Ectodermal cell (in vitro differentiated cells): ENCODE measurements around the gene GCG.

Experiments
- H3K27ac ChIP-seq: 2 replicates; pipeline ENCODE4 v1.7.0; 2013; ENCODE audit warnings: mild to moderate bottlenecking, low read depth, low read length; ENCODE audit not compliant: insufficient read depth, poor library complexity, severe bottlenecking
- H3K27me3 ChIP-seq: 2 replicates; pipeline ENCODE4 v1.7.0; 2013; ENCODE audit warnings: mild to moderate bottlenecking, low read length; ENCODE audit not compliant: insufficient read depth, control insufficient read depth, poor library complexity, severe bottlenecking
- H3K36me3 ChIP-seq: one replicate; pipeline ENCODE4 v1.7.0; 2013; ENCODE audit warnings: low read length; ENCODE audit not compliant: control insufficient read depth, insufficient read depth
- H3K4me1 ChIP-seq: one replicate; pipeline ENCODE4 v1.7.0; 2013; ENCODE audit warnings: low read length; ENCODE audit not compliant: control insufficient read depth, insufficient read depth
- H3K4me3 ChIP-seq: 2 replicates; pipeline ENCODE4 v1.7.0; 2013; ENCODE audit warnings: low read depth, low read length, control low read depth; ENCODE audit not compliant: insufficient read depth
- H3K9me3 ChIP-seq: 2 replicates; pipeline ENCODE4 v1.7.0; 2013; ENCODE audit warnings: mild to moderate bottlenecking, low read length, moderate library complexity; ENCODE audit not compliant: control insufficient read depth
- WGBS, 2 experiments: methylation state at CpG; one replicate each; pipeline ENCODE4 v1.1.7; 2013; ENCODE audit warnings: missing lambda C conversion rate in 2 of 2; 5-methylcytosine and 5-hydroxymethylcytosine counted together

The GCG gene

GRCh38 chr2:162123806-162124758 lies 28.0 kb downstream of the GCG start:
- no peak overlapping the region for H3K27ac ChIP-seq
- no peaks in the 10 kb centered on the region for H3K4me1 ChIP-seq
- H3K36me3 ChIP-seq = no peaks in the 10 kb centered on the region
- 54 to 57% methylated on average over 6 to 8 of the region's 9 CpGs for WGBS, 2 experiments
- no peak overlapping the region for H3K4me3 ChIP-seq
- H3K27me3 ChIP-seq = no peaks in the 10 kb centered on the region
- no peaks in the 10 kb centered on the region for H3K9me3 ChIP-seq

- Histone ChIP-seq H3K9me3 (no peaks in the 10 kb centered on the region), H3K27me3 (no peaks in the 10 kb centered on the region), H3K4me3 (no peak overlapping the region), H3K27ac (no peak overlapping the region), H3K4me1 (no peaks in the 10 kb centered on the region), H3K36me3 (no peaks in the 10 kb centered on the region)
- 90 to 93% methylated on average over 7 of the region's 7 CpGs for WGBS, 2 experiments
These were observed 33.6 kb downstream of the GCG start for GRCh38 chr2:162118166-162119031.

GRCh38 chr2:162116352-162116751 lies 35.7 kb downstream of the GCG start:
- Histone ChIP-seq H3K27me3 (no peaks in the 10 kb centered on the region), H3K27ac (no peak overlapping the region), H3K4me3 (no peak overlapping the region), H3K36me3 (no peaks in the 10 kb centered on the region), H3K4me1 (no peaks in the 10 kb centered on the region), H3K9me3 (no peaks in the 10 kb centered on the region)

DNA sequence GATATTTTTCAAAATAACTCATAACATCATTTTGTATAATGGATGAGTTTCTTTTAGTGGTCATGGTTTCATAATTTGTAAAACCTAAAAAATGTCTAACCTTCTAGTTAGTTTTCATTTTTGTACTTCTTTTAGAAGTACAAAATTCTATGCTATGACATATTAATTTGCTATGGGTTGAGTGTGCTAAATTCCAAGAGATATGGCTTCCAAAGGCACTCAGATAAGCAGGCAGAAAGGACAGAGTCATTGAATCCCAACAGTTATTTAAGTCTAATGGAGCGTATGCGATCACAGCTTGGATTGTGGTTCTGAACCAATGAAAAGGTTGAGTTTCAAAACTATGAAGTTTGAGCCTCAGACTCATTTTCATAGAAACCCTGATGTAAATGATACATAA lies 37.0 kb downstream of the GCG start:
- no peaks in the 10 kb centered on the region for H3K27me3 ChIP-seq
- H3K36me3 ChIP-seq = no peaks in the 10 kb centered on the region
- WGBS, 2 experiments = 96 to 100% methylated on average over 2 of the region's 2 CpGs
- H3K27ac ChIP-seq = no peak overlapping the region
- H3K4me3 ChIP-seq = no peak overlapping the region
- H3K4me1 ChIP-seq = no peaks in the 10 kb centered on the region
- no peaks in the 10 kb centered on the region for H3K9me3 ChIP-seq

- Histone ChIP-seq H3K9me3 (no peaks in the 10 kb centered on the region), H3K27me3 (no peaks in the 10 kb centered on the region), H3K36me3 (no peaks in the 10 kb centered on the region), H3K4me3 (no peak overlapping the region), H3K4me1 (no peaks in the 10 kb centered on the region), H3K27ac (no peak overlapping the region)
- 100% methylated on average over 1 of the region's 1 CpG for WGBS, 2 experiments
These were observed 37.8 kb downstream of the GCG start for GRCh38 chr2:162114271-162114670.

- Histone ChIP-seq H3K4me3 (no peak overlapping the region), H3K9me3 (no peaks in the 10 kb centered on the region), H3K27me3 (no peaks in the 10 kb centered on the region), H3K4me1 (no peaks in the 10 kb centered on the region), H3K36me3 (no peaks in the 10 kb centered on the region), H3K27ac (no peak overlapping the region)
- 77% methylated on average over 1 of the region's 1 CpG; no CpG with 5 or more reads in 1 of the 2 experiments for WGBS, 2 experiments
These were observed 38.3 kb downstream of the GCG start for GRCh38 chr2:162113776-162114168.

DNA sequence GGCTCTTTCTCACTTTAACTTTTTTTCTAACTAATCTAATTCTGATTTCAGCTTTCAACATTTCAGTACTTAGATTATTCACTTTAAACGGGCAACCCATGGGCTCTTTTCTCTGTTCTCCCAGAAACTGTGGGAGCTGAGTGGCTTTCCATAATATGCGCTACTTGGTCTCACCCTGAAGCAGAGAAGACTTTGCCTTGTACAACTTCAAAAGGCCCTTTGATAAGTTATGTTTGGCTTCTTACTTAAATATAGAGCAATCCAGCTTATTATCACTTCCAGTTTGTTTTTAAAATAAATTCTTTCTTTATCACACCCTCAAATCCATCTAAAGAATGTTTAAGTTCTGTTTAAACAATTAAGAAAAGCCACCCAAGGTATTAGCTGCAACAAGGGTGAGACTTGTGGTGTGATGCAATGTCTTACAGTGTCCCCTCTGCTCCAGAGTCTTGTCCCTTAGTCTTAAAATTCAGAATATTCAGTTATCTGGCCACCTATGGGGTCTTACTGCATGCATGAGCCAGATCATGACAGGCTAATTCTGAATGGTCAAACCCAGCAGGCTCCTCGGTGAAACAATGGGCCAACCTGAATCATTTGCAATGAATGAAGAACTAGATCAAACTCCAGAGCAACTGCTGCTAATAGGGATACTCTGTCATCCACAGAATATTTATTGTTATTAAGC lies 38.8 kb downstream of the GCG start:
- Histone ChIP-seq H3K27me3 (no peaks in the 10 kb centered on the region), H3K9me3 (no peaks in the 10 kb centered on the region), H3K36me3 (no peaks in the 10 kb centered on the region), H3K4me3 (no peak overlapping the region), H3K27ac (no peak overlapping the region), H3K4me1 (no peaks in the 10 kb centered on the region)
- 56 to 68% methylated on average over 3 of the region's 3 CpGs for WGBS, 2 experiments

- Histone ChIP-seq H3K27me3 (no peaks in the 10 kb centered on the region), H3K9me3 (no peaks in the 10 kb centered on the region), H3K36me3 (no peaks in the 10 kb centered on the region), H3K4me3 (no peak overlapping the region), H3K27ac (no peak overlapping the region), H3K4me1 (no peaks in the 10 kb centered on the region)
- 90 to 96% methylated on average over 4 of the region's 5 CpGs for WGBS, 2 experiments
These were observed 39.8 kb downstream of the GCG start for GRCh38 chr2:162111958-162112850.

GRCh38 chr2:162107361-162107901 lies 44.6 kb downstream of the GCG start:
- Histone ChIP-seq H3K27me3 (no peaks in the 10 kb centered on the region), H3K36me3 (no peaks in the 10 kb centered on the region), H3K4me3 (no peak overlapping the region), H3K27ac (no peak overlapping the region), H3K4me1 (no peaks in the 10 kb centered on the region), H3K9me3 (no peaks in the 10 kb centered on the region)
- WGBS, 2 experiments = 88 to 100% methylated on average over 4 of the region's 4 CpGs
